Measurements from ENCODE around the gene SH3RF3.

GRCh38 chr2:109264595-109265328 lies 135.8 kb downstream of the SH3RF3 start:
- TF ChIP-seq PATZ1 (CRISPR knock-in tag; IDR thresholded peaks at IDR 0.05; ENCODE audit: borderline replicate concordance) (no peak), SNAI2 (CRISPR knock-in tag; IDR thresholded peaks at IDR 0.05) (no peak), CSRNP3 (CRISPR knock-in tag; IDR thresholded peaks at IDR 0.05) (no peak)

Data from SK-N-SH treated with all-trans-retinoic acid at 6 μM for 48 hours (cell line).